Stimulated activated CD4-positive, alpha-beta T cell treated with anti-CD3 and anti-CD28 coated beads, Interleukin-12 subunit alpha, Interleukin-12 subunit beta, amount 100 ng/mL, for 24 hours (primary cell): Measurements from ENCODE around the gene PTPN13.

ENCODE experiments used
- DNase-seq, 2 experiments: peaks; one replicate each; pipeline ENCODE4 v3.0.0-alpha.2; 2020; ENCODE audit warnings: low read depth in 2 of 2

PTPN13 gene

GRCh38 chr4:86857341-86858052, 263.4 kb downstream of the PTPN13 start:
- DNase-seq, result no peak
